OCI-LY7 (cell line): ENCODE data around the gene PIGN. TPM values are rescaled to one million over a fixed set of nuclear protein-coding genes. Genes with fewer than 3 reads are reported as not detected.

Experiments used
- BruUV-seq: library from RNA; stranded (reverse); fragments of 400-500 nt; replicated peaks from 2 replicates; lab custom pipeline; 2021; lab: Mats Ljungman, UMichigan
- CTCF ChIA-PET: fragments of 300-600 bp; sonication (Branson Sonifier 250); formaldehyde crosslinking; loops from one replicate; lab custom pipeline; 2022; ENCODE audit warnings: antibody characterized with exemption; ENCODE audit not compliant: unreplicated experiment; lab: Charles Lee
- POLR2A ChIA-PET: fragments of 300-600 bp; sonication (Branson Sonifier 250); formaldehyde crosslinking; loops from one replicate; lab custom pipeline; 2022; ENCODE audit warnings: antibody characterized with exemption; lab: Charles Lee
- DNase-seq: peaks from one replicate; pipeline ENCODE4 v3.0.0-alpha.2; 2015; ENCODE audit warnings: low spot score
- H2AFZ ChIP-seq: fragments of 200-600 bp; sonication (generic), shearing (Covaris generic); 2 replicates; pipeline ENCODE4 v1.6.1; 2014; ENCODE audit warnings: mild to moderate bottlenecking, antibody characterized with exemption, low read length, moderate library complexity
- H3K27ac ChIP-seq: fragments of 200-600 bp; sonication (generic); 2 replicates; pipeline ENCODE4 v1.5.1; 2014; ENCODE audit warnings: mixed run types, low read depth, mild to moderate bottlenecking, moderate library complexity, low read length, inconsistent platforms; ENCODE audit not compliant: poor library complexity, severe bottlenecking
- H3K36me3 ChIP-seq: fragments of 200-600 bp; sonication (generic); 2 replicates; pipeline ENCODE4 v1.6.1; 2014; ENCODE audit warnings: mild to moderate bottlenecking, antibody characterized with exemption, low read length, moderate library complexity, mixed read lengths; ENCODE audit not compliant: insufficient read depth
- H3K4me1 ChIP-seq: fragments of 200-600 bp; sonication (generic); 2 replicates; pipeline ENCODE4 v1.5.1; 2014; ENCODE audit warnings: mild to moderate bottlenecking, low read length; ENCODE audit not compliant: insufficient read depth, poor library complexity, severe bottlenecking
- H3K4me2 ChIP-seq: fragments of 200-600 bp; sonication (generic); 2 replicates; pipeline ENCODE4 v1.6.1; 2014; ENCODE audit warnings: mild to moderate bottlenecking, low read length
- H3K4me3 ChIP-seq: fragments of 200-600 bp; sonication (generic); 2 replicates; pipeline ENCODE4 v1.5.1; 2014; ENCODE audit warnings: mild to moderate bottlenecking, low read depth, low read length; ENCODE audit not compliant: poor library complexity, severe bottlenecking
- H3K79me2 ChIP-seq: fragments of 200-600 bp; sonication (generic); 2 replicates; pipeline ENCODE4 v1.6.1; 2016; ENCODE audit warnings: low read depth, mild to moderate bottlenecking, low read length, moderate library complexity, mixed read lengths; ENCODE audit not compliant: insufficient read depth
- H3K9me2 ChIP-seq: fragments of 200-600 bp; sonication (generic); 2 replicates; pipeline ENCODE4 v1.6.1; 2016; ENCODE audit warnings: mild to moderate bottlenecking, low read length, mixed read lengths; ENCODE audit not compliant: insufficient read depth
- H3K9me3 ChIP-seq: fragments of 200-600 bp; sonication (generic); 2 replicates; pipeline ENCODE4 v1.6.1; 2014; ENCODE audit warnings: mild to moderate bottlenecking, mixed run types, low read length, mixed read lengths
- H4K20me1 ChIP-seq: fragments of 200-600 bp; sonication (generic); 2 replicates; pipeline ENCODE4 v1.6.1; 2014; ENCODE audit warnings: mild to moderate bottlenecking, antibody characterized with exemption, low read length, moderate library complexity, mixed read lengths; ENCODE audit not compliant: insufficient read depth
- EZH2phosphoT487 ChIP-seq: fragments of 200-600 bp; sonication (generic); IDR thresholded peaks from 2 replicates; pipeline ENCODE4 v1.6.1; 2018; ENCODE audit warnings: low read depth, borderline replicate concordance, mild to moderate bottlenecking, mixed run types, antibody characterized with exemption, low read length, moderate library complexity, mixed read lengths
- intact Hi-C: fragments of 100-400 bp; cut with micrococcal nuclease; formaldehyde crosslinking; loops from one replicate; pipeline ENCODE4 v1.10.0; 2022; ENCODE audit not compliant: unreplicated experiment
- total RNA-seq, 2 experiments: library from RNA; depleted of rRNA in 1 of 2; stranded (reverse); fragments of >200 nt in 1 of 2; shearing (Covaris generic) in 1 of 2; gene quantifications; 2 replicates each; pipeline ENCODE4 v1.2.3, GENCODE V29; 2014 to 2022
- TF ChIP-seq, protein P1 (sequence below): fragments of 200-600 bp; sonication (generic); conservative IDR thresholded peaks from 2 replicates; pipeline ENCODE4 v1.5.1; 2014; ENCODE audit warnings: mild to moderate bottlenecking, antibody characterized with exemption, low read length, moderate library complexity, mixed read lengths

The PIGN gene
- total RNA-seq, 2 experiments from 2014 or later, result 10.9 to 23.7 TPM

DNA sequence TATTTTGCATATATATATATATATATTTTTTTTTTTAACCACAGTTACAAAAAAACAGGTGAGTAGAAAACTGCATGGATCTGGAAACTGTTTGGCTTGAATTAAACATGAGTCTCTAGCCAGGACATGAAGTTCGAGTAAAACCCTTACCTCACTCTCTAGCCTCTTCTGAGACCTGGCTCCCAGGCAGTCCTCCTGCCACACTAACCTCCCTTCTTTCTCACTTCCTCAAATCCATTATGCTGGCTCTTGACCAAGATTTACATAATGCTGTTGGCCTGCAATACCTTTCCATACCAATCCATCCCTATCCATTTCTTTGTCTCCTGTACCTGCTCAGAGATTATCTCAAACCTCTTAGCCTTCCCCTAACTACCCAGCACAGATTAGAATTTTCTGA, 34.0 kb downstream of the PIGN start:
- DNase-seq, result no peak
- Histone ChIP-seq H3K27ac (no peak overlapping the region), H3K4me3 (no peak overlapping the region), H4K20me1 (no peaks in the 10 kb centered on the region), H3K36me3 (no peaks in the 10 kb centered on the region), H3K4me2 (no peak overlapping the region), H3K79me2 (no peaks in the 10 kb centered on the region), H3K4me1 (no peaks in the 10 kb centered on the region), H3K9me3 (no peaks in the 10 kb centered on the region), H2AFZ (no peak overlapping the region), H3K9me2 (no peaks in the 10 kb centered on the region)
- BruUV-seq, result no TSS peak
- ChIA-PET POLR2A (no interaction called here), CTCF (no interaction called here)
- intact Hi-C loops, result no loop called here
- TF ChIP-seq, protein P1, sequence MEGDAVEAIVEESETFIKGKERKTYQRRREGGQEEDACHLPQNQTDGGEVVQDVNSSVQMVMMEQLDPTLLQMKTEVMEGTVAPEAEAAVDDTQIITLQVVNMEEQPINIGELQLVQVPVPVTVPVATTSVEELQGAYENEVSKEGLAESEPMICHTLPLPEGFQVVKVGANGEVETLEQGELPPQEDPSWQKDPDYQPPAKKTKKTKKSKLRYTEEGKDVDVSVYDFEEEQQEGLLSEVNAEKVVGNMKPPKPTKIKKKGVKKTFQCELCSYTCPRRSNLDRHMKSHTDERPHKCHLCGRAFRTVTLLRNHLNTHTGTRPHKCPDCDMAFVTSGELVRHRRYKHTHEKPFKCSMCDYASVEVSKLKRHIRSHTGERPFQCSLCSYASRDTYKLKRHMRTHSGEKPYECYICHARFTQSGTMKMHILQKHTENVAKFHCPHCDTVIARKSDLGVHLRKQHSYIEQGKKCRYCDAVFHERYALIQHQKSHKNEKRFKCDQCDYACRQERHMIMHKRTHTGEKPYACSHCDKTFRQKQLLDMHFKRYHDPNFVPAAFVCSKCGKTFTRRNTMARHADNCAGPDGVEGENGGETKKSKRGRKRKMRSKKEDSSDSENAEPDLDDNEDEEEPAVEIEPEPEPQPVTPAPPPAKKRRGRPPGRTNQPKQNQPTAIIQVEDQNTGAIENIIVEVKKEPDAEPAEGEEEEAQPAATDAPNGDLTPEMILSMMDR, result no peak
- TF ChIP-seq EZH2phosphoT487, result no peak

DNA sequence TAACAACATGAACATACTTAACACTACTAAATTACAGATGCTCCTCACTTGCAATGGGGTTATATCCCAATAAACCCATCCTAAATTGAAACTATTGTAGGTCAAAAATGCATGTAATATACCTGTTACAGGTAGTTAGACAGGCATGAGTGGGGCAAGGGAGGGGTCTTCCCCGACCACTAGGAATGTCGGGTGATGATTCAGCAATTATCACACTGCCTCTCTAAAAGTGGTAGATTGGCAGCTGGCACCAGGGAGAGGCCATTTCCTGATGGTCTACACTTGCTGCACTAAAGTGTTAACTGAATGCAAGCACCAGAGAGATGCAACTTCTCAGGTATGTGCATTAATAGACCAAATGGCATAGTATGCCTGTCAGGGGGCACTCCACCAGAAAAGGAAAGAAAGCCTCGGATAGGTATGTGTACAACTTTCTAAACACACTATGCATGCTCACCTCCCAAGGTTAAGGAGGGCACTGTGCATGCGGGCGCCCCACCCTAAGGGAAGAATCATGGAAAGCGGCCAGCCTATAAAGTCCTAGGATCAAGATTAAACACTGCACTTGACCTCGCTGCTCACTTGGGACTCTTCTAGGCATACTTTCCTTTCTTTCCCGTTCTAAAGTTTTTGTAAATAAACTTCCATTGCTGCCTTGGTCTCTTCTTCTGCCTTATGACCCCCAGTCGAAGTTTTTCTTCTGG, 35.6 kb downstream of the PIGN start:
- Histone ChIP-seq H3K9me2 (no peaks in the 10 kb centered on the region), H3K9me3 (no peaks in the 10 kb centered on the region), H3K4me1 (no peaks in the 10 kb centered on the region), H2AFZ (no peak overlapping the region), H3K36me3 (no peaks in the 10 kb centered on the region), H3K4me3 (no peak overlapping the region), H3K27ac (no peak overlapping the region), H3K4me2 (no peak overlapping the region), H4K20me1 (no peaks in the 10 kb centered on the region), H3K79me2 (no peaks in the 10 kb centered on the region)
- intact Hi-C loops, result no loop called here
- no TSS peak for BruUV-seq
- CTCF ChIA-PET, result no interaction called here
- TF ChIP-seq, protein P1, result no peak
- TF ChIP-seq EZH2phosphoT487, result no peak
- POLR2A ChIA-PET, result interaction anchor here (0.7 kb wide), 1 partner anchor 1287 kb away, joined by 3 read pairs; no protein-coding TSS in a partner anchor
- no peak for DNase-seq

DNA sequence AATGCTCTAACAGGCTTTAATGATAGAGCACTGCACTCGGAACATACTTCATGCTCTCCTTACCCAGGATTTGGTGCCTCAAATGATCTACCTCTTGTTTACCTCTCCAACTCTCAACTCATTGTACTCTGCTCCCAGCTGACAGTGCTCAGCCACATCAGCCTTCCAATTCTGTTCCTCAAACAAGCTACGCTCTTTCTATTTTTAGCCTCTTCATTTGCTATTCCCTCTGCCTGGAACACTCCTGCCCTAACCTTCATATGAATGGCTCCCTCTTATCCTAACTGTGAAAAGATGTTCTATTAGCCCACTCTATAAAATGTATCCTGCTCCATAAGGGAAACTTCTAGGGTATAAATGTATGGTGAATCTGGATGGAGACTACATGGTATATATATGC, 42.5 kb downstream of the PIGN start:
- Histone ChIP-seq H3K4me2 (no peak overlapping the region), H3K4me3 (no peak overlapping the region), H2AFZ (no peak overlapping the region), H3K79me2 (no peaks in the 10 kb centered on the region), H3K27ac (no peak overlapping the region), H3K9me2 (no peaks in the 10 kb centered on the region), H3K4me1 (no peaks in the 10 kb centered on the region), H3K36me3 (no peaks in the 10 kb centered on the region; the same call in 1 of the 2 replicates), H3K9me3 (no peaks in the 10 kb centered on the region), H4K20me1 (no peaks in the 10 kb centered on the region)
- no TSS peak for BruUV-seq
- DNase-seq, result no peak
- POLR2A ChIA-PET, result interaction anchor here (0.5 to 0.6 kb wide), 2 partner anchors 795 to 1253 kb away, joined by 3 to 6 read pairs; no protein-coding TSS in a partner anchor
- CTCF ChIA-PET, result no interaction called here
- intact Hi-C loops, result no loop called here
- TF ChIP-seq EZH2phosphoT487, result no peak
- TF ChIP-seq, protein P1, result no peak
